22Rv1 (cell line): ENCODE results near the gene MMP21.

Source experiments
- ZFX ChIP-seq: fragments of 450-650 bp; IDR thresholded peaks from 2 replicates; pipeline ENCODE4 v1.6.1; 2017; ENCODE audit warnings: antibody characterized with exemption, borderline replicate concordance
- TF ChIP-seq, protein P1 (sequence below): fragments of 450-650 bp; IDR thresholded peaks from 2 replicates; pipeline ENCODE4 v1.5.1; 2017; ENCODE audit warnings: mild to moderate bottlenecking

DNA sequence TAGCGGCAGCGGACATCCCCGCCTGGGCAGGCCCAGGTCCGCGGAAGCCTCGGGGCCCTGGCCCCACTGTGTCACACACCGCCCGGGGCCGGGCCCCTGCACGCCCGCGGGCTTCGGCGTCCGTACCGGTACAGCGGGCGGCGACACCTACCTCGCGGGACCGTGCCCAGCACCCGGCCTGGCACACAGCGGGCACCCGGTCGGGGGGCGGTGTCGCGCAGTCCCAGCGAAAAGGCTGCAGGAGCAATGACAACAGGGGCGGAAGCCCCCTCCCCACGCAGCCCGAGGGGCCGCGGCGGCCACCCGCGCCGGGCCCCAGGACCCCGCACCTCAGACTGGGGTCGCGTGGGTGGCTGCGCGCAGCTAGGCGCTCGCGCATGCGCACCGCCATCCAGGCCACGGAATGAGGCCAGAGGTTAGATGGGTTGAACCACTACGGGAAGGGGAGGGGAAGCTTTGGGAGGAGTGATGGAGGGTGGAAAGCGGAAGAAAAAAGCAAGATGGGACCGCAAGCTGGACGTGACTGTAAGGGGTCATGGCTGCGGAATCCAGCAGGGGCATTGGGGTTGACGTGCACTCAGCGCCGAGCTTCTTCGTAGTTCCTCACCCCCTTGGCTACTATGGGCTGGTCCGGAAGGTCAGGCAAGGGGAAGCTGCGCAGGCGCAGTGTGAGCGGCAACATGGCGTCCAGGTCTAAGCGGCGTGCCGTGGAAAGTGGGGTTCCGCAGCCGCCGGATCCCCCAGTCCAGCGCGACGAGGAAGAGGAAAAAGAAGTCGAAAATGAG lies 47.4 kb upstream of the MMP21 start, which contains the start of the genes BCCIP and UROS:
- TF ChIP-seq, protein P1, sequence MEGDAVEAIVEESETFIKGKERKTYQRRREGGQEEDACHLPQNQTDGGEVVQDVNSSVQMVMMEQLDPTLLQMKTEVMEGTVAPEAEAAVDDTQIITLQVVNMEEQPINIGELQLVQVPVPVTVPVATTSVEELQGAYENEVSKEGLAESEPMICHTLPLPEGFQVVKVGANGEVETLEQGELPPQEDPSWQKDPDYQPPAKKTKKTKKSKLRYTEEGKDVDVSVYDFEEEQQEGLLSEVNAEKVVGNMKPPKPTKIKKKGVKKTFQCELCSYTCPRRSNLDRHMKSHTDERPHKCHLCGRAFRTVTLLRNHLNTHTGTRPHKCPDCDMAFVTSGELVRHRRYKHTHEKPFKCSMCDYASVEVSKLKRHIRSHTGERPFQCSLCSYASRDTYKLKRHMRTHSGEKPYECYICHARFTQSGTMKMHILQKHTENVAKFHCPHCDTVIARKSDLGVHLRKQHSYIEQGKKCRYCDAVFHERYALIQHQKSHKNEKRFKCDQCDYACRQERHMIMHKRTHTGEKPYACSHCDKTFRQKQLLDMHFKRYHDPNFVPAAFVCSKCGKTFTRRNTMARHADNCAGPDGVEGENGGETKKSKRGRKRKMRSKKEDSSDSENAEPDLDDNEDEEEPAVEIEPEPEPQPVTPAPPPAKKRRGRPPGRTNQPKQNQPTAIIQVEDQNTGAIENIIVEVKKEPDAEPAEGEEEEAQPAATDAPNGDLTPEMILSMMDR = peak; percentile 18; the same call in 1 of the 2 replicates
- no peak for TF ChIP-seq ZFX
